Naive thymus-derived CD8-positive, alpha-beta T cell (primary cell): ENCODE results near the gene TESK1. TPM values are rescaled to one million over a fixed set of nuclear protein-coding genes. Genes with fewer than 3 reads are reported as not detected.
A peak's percentile ranks its signal among the peaks of the same experiment; 100 is the strongest.
"Not testable (repeated sequence)": the region's sequence is repeated elsewhere in the genome, so short reads cannot be mapped to it uniquely, and the experiment has no call there.

ENCODE experiments used
- ATAC-seq, 2 donors: fragments of 150-1000 bp; cut with Tn5 transposase in 1 of 2; sonication (Bioruptor Pico), chemical (Tn5 transposase) in 1 of 2; 1 replicate in 1 of 2; 2 replicates in 1 of 2; pipeline ENCODE4 v1.10.0; 2021; ENCODE audit warnings: mild to moderate bottlenecking in 2 of 2, moderate library complexity in 2 of 2
- POLR2A ChIA-PET: fragments of 350-600 bp; sonication (Branson Sonifier 250); formaldehyde crosslinking; loops from one replicate; lab custom pipeline; 2021; ENCODE audit warnings: antibody characterized with exemption; lab: Charles Lee
- DNase-seq, 10 donors: peaks; one replicate each; pipeline versions ENCODE4 v3.0.0 to v3.0.0-alpha.2; 2020 to 2022
- H3K27ac Mint-ChIP-seq, 10 donors: one replicate each; pipeline ENCODE4 v1.8.0; 2020 to 2022; ENCODE audit warnings: mild to moderate bottlenecking in 10 of 10, mixed read lengths in 10 of 10, moderate library complexity in 4 of 10, inconsistent platforms in 1 of 10
- H3K27me3 Mint-ChIP-seq, 5 donors: one replicate each; pipeline ENCODE4 v1.8.0; 2021 to 2022; ENCODE audit warnings: mixed read lengths in 5 of 5
- H3K36me3 Mint-ChIP-seq, 3 donors: one replicate each; pipeline ENCODE4 v1.8.0; 2020 to 2022; ENCODE audit warnings: mixed read lengths in 3 of 3, mild to moderate bottlenecking in 2 of 3, inconsistent platforms in 1 of 3
- H3K4me1 Mint-ChIP-seq, 4 donors: one replicate each; pipeline ENCODE4 v1.8.0; 2021 to 2022; ENCODE audit warnings: mixed read lengths in 4 of 4
- H3K4me3 Mint-ChIP-seq, 10 donors: one replicate each; pipeline ENCODE4 v1.8.0; 2020 to 2022; ENCODE audit warnings: mild to moderate bottlenecking in 10 of 10, mixed read lengths in 10 of 10, moderate library complexity in 6 of 10, inconsistent platforms in 1 of 10
- H3K9me3 Mint-ChIP-seq, 9 donors: one replicate each; pipeline ENCODE4 v1.8.0; 2020 to 2022; ENCODE audit warnings: mixed read lengths in 9 of 9, mild to moderate bottlenecking in 3 of 9, inconsistent platforms in 1 of 9, moderate library complexity in 1 of 9
- polyA plus RNA-seq, 3 donors: library from polyadenylated mRNA; unstranded; fragments of 300-500 nt; fragmentation: Illumina TruSeq; gene quantifications; one replicate each; pipeline ENCODE4 v1.2.3, GENCODE V29; 2021
- total RNA-seq, 8 experiments: library from RNA in 2 of 8; stranded (reverse) in 2 of 8; gene quantifications; one replicate each; pipeline ENCODE4 v1.2.3 and lab custom pipeline; 2021 to 2026

The TESK1 gene
- total and polyA plus RNA-seq, 5 experiments from 2014 or later = 3.0 to 44.4 (median 8.1) TPM

DNA sequence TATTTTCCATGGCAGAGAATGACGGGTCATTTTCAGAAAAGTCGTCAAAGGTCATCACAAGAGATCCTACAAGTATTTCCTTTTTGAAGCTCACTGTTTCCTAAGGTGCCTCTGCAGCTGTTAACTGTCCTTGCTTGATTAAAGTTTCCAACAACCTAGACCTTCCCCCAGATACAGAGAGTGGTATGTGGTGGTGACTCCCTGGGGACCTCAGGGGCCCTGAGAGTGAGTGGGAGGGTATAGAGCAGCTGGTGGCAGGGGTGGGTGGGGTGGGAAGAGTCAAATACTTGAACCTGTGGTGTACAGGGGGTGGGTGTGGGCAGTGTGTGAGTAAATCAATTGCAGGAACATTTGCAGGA is 14.7 kb downstream of the TESK1 start:
- H3K4me1 Mint-ChIP-seq = peaks cover 26 to 76% (median 46%) of the 10 kb centered on the region in 4 donors

DNA sequence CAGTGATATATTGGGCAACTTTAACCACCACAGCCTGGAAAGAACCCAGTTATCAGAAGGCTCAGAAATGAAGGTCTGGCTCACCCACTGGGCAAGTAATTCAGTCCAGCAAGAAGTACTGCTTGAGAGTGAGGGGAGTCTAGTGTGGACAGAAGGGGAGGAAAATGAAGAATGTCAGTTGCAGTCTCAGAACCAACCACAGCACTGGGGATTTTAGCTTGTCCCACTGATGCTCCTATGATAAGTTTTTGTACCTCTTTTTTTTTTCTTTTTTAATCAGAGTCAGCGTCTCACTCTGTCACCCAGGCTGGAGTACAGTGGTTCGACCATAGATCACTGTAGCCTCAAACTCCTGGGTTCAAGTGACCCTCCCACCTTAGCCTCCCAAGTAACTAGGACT is 22.5 kb downstream of the TESK1 start:
- no peak overlapping the region for H3K4me3 Mint-ChIP-seq
- no peak for ATAC-seq

More for the DNA sequence above, 14.7 kb downstream of the TESK1 start:
- peak overlapping the region; percentile 78 to 98 (median 93) for H3K27ac Mint-ChIP-seq
- no peaks in the 10 kb centered on the region for H3K9me3 Mint-ChIP-seq
- H3K27me3 Mint-ChIP-seq = no peaks in the 10 kb centered on the region
- POLR2A ChIA-PET = interaction anchor here (0.7 to 6.3 kb wide), 14 partner anchors 9 to 137 kb away, joined by 3 to 95 read pairs (median 6); partner anchors contain the start of genes ARHGEF39, CREB3, SIT1 and TLN1
- peak overlapping the region in 8 of 10 donors; percentile 40 to 94 (median 89) for H3K4me3 Mint-ChIP-seq
- no peaks in the 10 kb centered on the region for H3K36me3 Mint-ChIP-seq
- ATAC-seq (peak; percentile 4 to 13), DNase-seq (peak in 1 of 10 donors; percentile 28)

DNA sequence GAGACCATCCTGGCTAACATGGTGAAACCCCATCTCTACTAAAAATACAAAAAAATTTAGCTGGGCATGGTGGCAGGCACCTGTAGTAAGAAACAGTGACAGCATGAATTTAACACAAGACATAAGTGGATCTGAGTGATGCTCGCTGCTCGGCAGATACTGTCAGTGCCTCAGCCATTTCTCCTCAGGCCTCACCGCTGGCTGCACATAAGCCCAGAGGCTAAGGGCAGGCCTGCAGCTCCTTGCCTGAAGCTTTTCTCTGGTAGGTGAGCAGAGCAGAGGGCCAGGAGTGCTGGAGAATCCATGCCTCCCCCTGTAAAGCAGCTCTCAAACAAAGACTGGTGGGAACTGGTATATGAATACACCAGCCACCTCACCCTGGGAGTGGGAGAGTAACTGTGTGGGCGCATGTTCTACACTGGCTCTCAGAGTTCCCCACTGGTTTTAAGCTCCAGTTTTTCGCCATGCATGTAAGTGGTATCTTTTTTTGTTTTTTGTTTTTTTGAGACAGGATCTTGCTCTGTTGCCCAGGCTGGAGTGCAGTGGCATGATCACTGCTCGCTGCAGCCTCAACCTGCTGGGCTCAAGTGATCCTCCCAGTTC is 23.4 kb downstream of the TESK1 start:
- H3K27me3 Mint-ChIP-seq = no peaks in the 10 kb centered on the region
- H3K4me1 Mint-ChIP-seq = peaks cover 4 to 21% (median 8%) of the 10 kb centered on the region in 4 donors
- DNase-seq (no peak), ATAC-seq (no peak)
- no peak overlapping the region for H3K4me3 Mint-ChIP-seq
- no peaks in the 10 kb centered on the region for H3K36me3 Mint-ChIP-seq
- POLR2A ChIA-PET = interaction anchor here (0.7 to 2.4 kb wide), 2 partner anchors 9 to 17 kb away, joined by 3 to 9 read pairs; no protein-coding TSS in a partner anchor
- no peaks in the 10 kb centered on the region for H3K9me3 Mint-ChIP-seq
- no peak overlapping the region for H3K27ac Mint-ChIP-seq

More for the DNA sequence above, 22.5 kb downstream of the TESK1 start:
- POLR2A ChIA-PET = no interaction called here
- Mint-ChIP-seq H3K4me1 (peaks cover 4 to 21% (median 8%) of the 10 kb centered on the region in 4 donors), H3K27ac (no peak overlapping the region), H3K9me3 (no peaks in the 10 kb centered on the region), H3K27me3 (no peaks in the 10 kb centered on the region), H3K36me3 (no peaks in the 10 kb centered on the region)
- DNase-seq = no peak

DNA sequence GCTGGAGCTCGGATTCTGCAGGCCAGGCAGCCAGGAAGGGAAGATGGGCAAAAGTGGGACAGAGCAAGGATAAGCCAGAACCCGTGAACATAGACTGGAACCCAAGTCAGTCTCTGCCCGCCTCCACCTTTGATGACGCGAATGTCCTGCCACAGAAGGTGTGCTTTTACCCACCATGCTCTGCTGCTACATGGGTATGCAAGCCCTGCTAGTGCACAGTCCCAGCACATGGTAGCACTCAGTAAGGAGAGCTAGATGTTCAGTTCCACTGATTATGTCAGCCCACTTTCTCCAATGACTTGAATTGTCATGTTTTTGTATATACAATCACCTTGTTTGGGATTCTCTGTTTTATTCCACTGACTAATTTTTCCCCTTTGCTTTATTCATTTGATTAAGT is 24.5 kb downstream of the TESK1 start:
- no peak overlapping the region for H3K4me3 Mint-ChIP-seq
- no peaks in the 10 kb centered on the region for H3K27me3 Mint-ChIP-seq
- H3K27ac Mint-ChIP-seq = no peak overlapping the region
- no peaks in the 10 kb centered on the region for H3K36me3 Mint-ChIP-seq
- ATAC-seq = no peak
- peaks cover 4 to 29% (median 8%) of the 10 kb centered on the region in 4 donors for H3K4me1 Mint-ChIP-seq
- DNase-seq = no peak
- POLR2A ChIA-PET = interaction anchor here (0.7 to 2.4 kb wide), 3 partner anchors 10 to 18 kb away, joined by 4 to 9 read pairs (median 5); no protein-coding TSS in a partner anchor
- no peaks in the 10 kb centered on the region for H3K9me3 Mint-ChIP-seq

DNA sequence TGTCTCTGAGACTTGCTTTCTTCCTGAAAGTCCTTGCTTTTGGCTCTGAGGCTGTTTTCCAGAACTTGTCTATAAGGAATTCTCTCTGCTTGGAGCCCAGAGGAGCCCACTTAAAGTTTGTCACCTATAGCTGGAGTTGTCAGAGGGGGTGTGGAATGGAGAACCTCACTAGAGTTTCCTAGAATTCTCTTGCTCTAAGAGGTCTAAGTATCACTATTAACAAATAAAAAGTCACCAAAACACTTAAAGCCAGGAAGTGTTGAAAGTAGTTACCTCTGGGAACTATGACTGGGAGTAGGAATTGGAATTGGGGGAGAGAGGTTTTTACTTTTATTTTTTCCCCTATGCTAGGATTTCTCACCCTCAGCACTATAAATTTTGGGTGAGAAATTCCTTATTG is 30.7 kb downstream of the TESK1 start:
- Mint-ChIP-seq H3K27me3 (no peaks in the 10 kb centered on the region), H3K4me1 (peaks cover 21 to 69% (median 48%) of the 10 kb centered on the region in 4 donors), H3K36me3 (peaks cover 0 to 4% (median 2%) of the 10 kb centered on the region in 3 donors), H3K27ac (peak overlapping the region in 4 of 10 donors; percentile 13 to 92 (median 76)), H3K4me3 (peak overlapping the region in 1 of 10 donors; percentile 59), H3K9me3 (no peaks in the 10 kb centered on the region)
- POLR2A ChIA-PET = interaction anchor here (0.8 to 2.3 kb wide), 2 partner anchors 12 to 17 kb away, joined by 3 to 10 read pairs; no protein-coding TSS in a partner anchor
- no peak for ATAC-seq
- DNase-seq = no peak

DNA sequence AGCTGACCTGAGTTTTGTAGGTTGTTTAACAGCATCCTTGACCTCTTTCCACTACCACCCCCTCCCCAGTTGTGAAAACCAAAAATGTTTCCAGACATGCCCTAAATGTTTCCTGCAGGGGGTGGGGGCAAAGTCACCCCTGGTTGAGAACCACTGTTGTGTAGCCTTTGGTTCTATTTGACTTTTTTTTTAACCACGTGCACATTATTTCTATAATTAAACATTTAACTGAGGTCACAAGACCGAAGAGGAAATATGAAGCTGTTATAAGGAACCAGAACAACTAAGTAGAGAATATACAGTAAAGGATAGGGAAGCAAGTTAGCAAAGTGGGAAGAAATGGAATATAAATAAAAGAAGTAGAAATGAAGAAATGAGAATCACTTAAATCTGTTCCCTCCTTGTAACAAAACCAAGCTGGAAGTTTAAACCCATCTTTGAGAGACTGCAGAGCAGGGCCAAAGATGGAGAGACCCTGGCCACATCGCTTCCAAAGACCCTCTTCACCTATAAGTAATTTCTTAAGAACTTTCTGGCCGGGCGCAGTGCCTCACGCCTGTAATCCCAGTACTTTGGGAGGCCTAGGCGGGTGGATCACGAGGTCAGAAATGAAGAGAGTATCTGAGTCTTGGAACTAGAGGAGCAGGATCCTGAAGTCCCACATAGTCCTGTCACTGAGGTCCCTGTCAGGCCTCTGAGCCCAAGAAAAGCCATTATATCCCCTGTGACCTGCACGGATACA is 31.2 kb downstream of the TESK1 start:
- Mint-ChIP-seq H3K4me1 (peaks cover 21 to 75% (median 52%) of the 10 kb centered on the region in 4 donors), H3K9me3 (no peaks in the 10 kb centered on the region), H3K27ac (peak overlapping the region in 6 of 10 donors; percentile 57 to 92 (median 76)), H3K4me3 (peak overlapping the region in 4 of 10 donors; percentile 8 to 59 (median 30)), H3K27me3 (no peaks in the 10 kb centered on the region), H3K36me3 (peaks cover 0 to 4% (median 2%) of the 10 kb centered on the region in 3 donors)
- POLR2A ChIA-PET = interaction anchor here (2.3 kb wide), 1 partner anchor 11 kb away, joined by 10 read pairs; no protein-coding TSS in a partner anchor
- DNase-seq (no peak), ATAC-seq (no peak)

DNA sequence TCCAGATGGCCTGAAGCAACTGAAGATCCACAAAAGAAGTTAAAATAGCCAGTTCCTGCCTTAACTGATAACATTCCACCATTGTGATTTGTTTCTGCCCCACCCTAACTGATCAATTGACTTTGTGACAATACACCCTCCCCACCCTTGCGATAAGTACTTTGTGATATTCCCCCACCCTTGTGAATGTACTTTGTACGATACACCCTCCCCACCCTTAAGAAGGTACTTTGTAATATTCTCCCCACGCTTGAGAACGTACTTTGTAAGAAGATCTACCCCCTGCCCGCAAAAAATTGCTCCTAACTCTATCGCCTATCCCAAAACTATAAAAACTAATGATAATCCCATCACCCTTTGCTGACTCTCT is 31.8 kb downstream of the TESK1 start:
- H3K36me3 Mint-ChIP-seq, H3K27me3 Mint-ChIP-seq, ATAC-seq, DNase-seq, H3K9me3 Mint-ChIP-seq: not testable (repeated sequence)
- POLR2A ChIA-PET = interaction anchor here (2.3 kb wide), 1 partner anchor 10 kb away, joined by 10 read pairs; no protein-coding TSS in a partner anchor
- Mint-ChIP-seq H3K4me3 (peak overlapping the region in 3 of 10 donors; percentile 26 to 45 (median 44)), H3K4me1 (peaks cover 21 to 80% (median 56%) of the 10 kb centered on the region in 4 donors), H3K27ac (peak overlapping the region in 6 of 10 donors; percentile 52 to 92 (median 74))

DNA sequence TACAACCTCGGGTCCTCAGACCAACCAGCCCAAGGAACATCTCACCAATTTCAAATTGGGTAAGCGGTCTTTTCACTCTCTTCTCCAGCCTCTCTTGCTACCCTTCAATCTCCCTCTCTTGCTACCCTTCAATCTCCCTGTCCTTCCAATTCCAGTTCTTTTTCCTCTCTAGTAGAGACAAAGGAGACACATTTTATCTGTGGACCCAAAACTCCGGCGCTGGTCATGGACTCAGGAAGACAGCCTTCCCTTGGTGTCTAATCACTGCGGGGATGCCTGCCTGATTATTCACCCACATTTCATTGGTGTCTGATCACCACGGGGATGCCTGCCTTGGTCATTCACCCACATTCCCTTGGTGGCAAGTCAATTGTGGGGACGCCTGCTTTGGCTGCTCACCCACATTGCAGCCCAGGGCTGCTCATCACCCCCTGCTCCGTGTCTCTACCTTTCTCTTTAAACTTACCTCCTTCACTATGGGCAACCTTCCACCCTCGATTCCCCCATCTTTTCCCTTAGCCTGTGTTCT is 32.4 kb downstream of the TESK1 start:
- POLR2A ChIA-PET = interaction anchor here (1.3 to 2.0 kb wide), 2 partner anchors 10 to 18 kb away, joined by 6 to 8 read pairs; no protein-coding TSS in a partner anchor

DNA sequence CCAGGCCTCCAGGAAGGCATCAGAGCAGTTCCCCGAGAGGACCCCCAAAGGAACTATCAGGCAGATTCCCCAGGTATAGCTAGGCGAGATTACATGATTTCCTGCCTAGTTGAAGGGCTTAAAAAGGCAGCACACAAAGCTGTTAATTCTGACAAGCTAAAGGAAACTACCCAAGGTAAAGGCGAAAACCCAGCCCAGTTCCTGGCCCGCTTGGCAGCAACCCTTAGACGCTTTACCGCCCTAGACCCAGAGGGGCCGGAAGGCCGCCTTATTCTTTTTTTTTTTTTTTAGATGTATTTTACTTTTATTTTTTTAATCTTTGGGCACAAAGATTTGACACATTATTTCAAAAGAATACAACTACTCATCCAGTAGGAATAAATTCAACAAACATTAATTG is 33.7 kb downstream of the TESK1 start:
- not testable (repeated sequence) for H3K36me3 Mint-ChIP-seq, H3K9me3 Mint-ChIP-seq, H3K27me3 Mint-ChIP-seq
- Mint-ChIP-seq H3K27ac (peak overlapping the region; percentile 58 to 93 (median 90)), H3K4me3 (peak overlapping the region; percentile 47 to 81 (median 64)), H3K4me1 (peaks cover 22 to 97% (median 60%) of the 10 kb centered on the region in 4 donors)
- ATAC-seq (peak; percentile 77 to 84), DNase-seq (peak in 5 of 10 donors; percentile 30 to 74 (median 57))
- POLR2A ChIA-PET = interaction anchor here (0.7 to 2.5 kb wide), 8 partner anchors 9 to 93 kb away, joined by 3 to 8 read pairs (median 6); partner anchors contain the start of genes CCDC107, RMRP, SIT1 and TESK1

More for the DNA sequence above, 32.4 kb downstream of the TESK1 start:
- not testable (repeated sequence) for H3K9me3 Mint-ChIP-seq, DNase-seq, H3K36me3 Mint-ChIP-seq, H3K27me3 Mint-ChIP-seq, ATAC-seq
- Mint-ChIP-seq H3K4me1 (peaks cover 21 to 86% (median 56%) of the 10 kb centered on the region in 4 donors), H3K4me3 (peak overlapping the region in 5 of 10 donors; percentile 7 to 81 (median 58)), H3K27ac (peak overlapping the region in 9 of 10 donors; percentile 30 to 93 (median 87))

DNA sequence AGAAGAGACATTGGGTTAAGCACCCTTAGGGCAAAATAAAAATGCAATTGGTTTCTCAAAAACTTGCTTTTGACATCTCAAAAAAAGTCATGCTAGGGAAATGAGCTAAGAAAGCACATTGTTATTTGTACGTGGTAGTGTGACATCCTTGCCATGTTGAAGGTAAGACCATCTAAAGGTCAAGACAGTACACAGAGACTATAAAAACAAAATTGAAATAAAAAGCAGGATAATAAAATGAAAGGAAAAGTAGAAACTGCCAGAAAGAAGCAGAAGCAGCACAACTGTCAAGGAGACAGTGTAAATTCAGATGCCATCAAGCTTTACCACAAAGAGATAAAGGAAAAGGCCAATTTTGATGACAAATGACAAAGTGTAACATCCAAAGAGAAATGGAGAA is 34.2 kb downstream of the TESK1 start:
- ATAC-seq = peak; percentile 41 to 66
- not testable (repeated sequence) for H3K9me3 Mint-ChIP-seq, DNase-seq, H3K27me3 Mint-ChIP-seq, H3K36me3 Mint-ChIP-seq
- peak overlapping the region in 8 of 10 donors; percentile 23 to 66 (median 52) for H3K4me3 Mint-ChIP-seq
- H3K4me1 Mint-ChIP-seq = peaks cover 22 to 94% (median 60%) of the 10 kb centered on the region in 4 donors
- H3K27ac Mint-ChIP-seq = peak overlapping the region in 9 of 10 donors; percentile 38 to 93 (median 82)
- POLR2A ChIA-PET = interaction anchor here (0.7 to 2.5 kb wide), 6 partner anchors 8 to 92 kb away, joined by 4 to 7 read pairs (median 6); partner anchors contain the start of genes CCDC107, RMRP, SIT1 and TESK1

DNA sequence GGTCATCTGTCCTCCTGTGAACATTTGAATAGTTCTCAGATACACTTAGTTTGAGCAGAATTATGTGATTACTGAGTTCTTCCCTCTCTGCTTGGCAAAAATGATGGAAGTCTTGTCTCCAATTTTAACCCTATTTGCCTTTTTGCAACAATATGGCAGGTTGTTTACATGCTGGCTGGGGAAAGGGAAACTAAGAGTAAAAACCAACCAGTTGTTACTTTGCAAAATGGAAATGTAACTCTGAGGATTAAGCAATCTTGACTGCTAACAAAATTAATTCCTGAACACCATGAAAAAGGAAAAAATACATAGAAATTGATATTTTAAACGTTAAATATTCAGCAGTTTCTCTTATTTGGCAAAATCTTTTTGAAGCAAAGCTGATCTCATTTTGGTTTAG is 34.6 kb downstream of the TESK1 start:
- POLR2A ChIA-PET = interaction anchor here (1.0 to 2.5 kb wide), 5 partner anchors 8 to 92 kb away, joined by 4 to 7 read pairs (median 6); partner anchors contain the start of genes CCDC107, RMRP, SIT1 and TESK1
- Mint-ChIP-seq H3K27me3 (no peaks in the 10 kb centered on the region), H3K4me3 (peak overlapping the region in 7 of 10 donors; percentile 1 to 66 (median 50)), H3K9me3 (no peaks in the 10 kb centered on the region), H3K27ac (peak overlapping the region in 9 of 10 donors; percentile 24 to 93 (median 81)), H3K4me1 (peaks cover 22 to 94% (median 63%) of the 10 kb centered on the region in 4 donors), H3K36me3 (peaks cover 0 to 4% (median 2%) of the 10 kb centered on the region in 3 donors)
- no peak for DNase-seq
- no peak for ATAC-seq

DNA sequence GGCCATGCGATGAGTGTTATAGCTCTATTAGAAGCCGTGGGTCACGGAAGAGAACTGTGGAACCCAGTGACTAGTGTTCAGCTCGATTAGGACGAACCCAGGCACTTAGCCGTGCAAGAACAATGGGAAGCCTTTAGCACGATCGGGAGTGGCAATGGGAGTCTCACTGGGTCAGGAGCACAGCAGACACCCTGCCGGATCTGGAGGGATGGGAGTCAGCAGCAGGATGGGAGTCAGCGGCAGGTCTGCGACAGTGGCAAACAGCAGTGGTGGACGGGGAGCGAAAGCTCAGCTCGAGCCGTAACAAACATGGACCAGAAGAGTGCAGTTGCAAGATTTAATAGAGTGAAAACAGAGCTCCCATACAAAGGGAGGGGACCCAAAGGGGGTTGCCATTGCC is 35.4 kb downstream of the TESK1 start:
- Mint-ChIP-seq H3K4me1 (peaks cover 20 to 93% (median 64%) of the 10 kb centered on the region in 4 donors), H3K27ac (peak overlapping the region in 5 of 10 donors; percentile 15 to 92 (median 67))
- DNase-seq, H3K4me3 Mint-ChIP-seq, ATAC-seq, H3K9me3 Mint-ChIP-seq, H3K27me3 Mint-ChIP-seq, H3K36me3 Mint-ChIP-seq: not testable (repeated sequence)
- POLR2A ChIA-PET = interaction anchor here (2.0 to 2.5 kb wide), 2 partner anchors 18 to 35 kb away, joined by 4 to 7 read pairs; partner anchors contain the start of genes CCDC107, RMRP and TESK1
